Pancreas (tissue), 10 donors: ENCODE measurements around the gene SYNPO2. TPM values are rescaled to one million over a fixed set of nuclear protein-coding genes. Genes with fewer than 3 reads are reported as not detected.

Experiments
- ATAC-seq, 4 donors: fragments of 200-7000 bp; cut with Tn5 transposase; one replicate each; pipeline versions ENCODE4 v1.8.0 to v1.9.1; 2020; ENCODE audit warnings: mild to moderate bottlenecking in 4 of 4, moderate library complexity in 4 of 4
- DNase-seq, 6 donors: peaks; one replicate each; pipeline ENCODE4 v3.0.0-alpha.2; 2020
- FAIRE-seq: peaks from 2 replicates; lab custom pipeline; 2012; peaks lifted over from hg19 to GRCh38; lab: Jason Lieb, UNC
- H3K27ac ChIP-seq, 4 donors: fragments of 200-600 bp; sonication (generic); 1 replicate in 3 of 4; 2 replicates in 1 of 4; pipeline versions ENCODE4 v1.5.0 to v1.8.0; 2020
- H3K27me3 ChIP-seq, 4 donors: fragments of 200-600 bp; one replicate each; pipeline ENCODE4 v1.8.0; 2021
- H3K36me3 ChIP-seq, 3 donors: fragments of 200-600 bp; sonication (generic) in 1 of 3; one replicate each; pipeline versions ENCODE4 v1.5.0 to v1.8.0; 2020 to 2021
- H3K4me1 ChIP-seq, 3 donors: fragments of 200-600 bp; one replicate each; pipeline ENCODE4 v1.8.0; 2021
- H3K4me3 ChIP-seq, 4 donors: fragments of 200-600 bp; sonication (generic) in 2 of 4; one replicate each; pipeline versions ENCODE4 v1.5.0 to v1.8.0; 2020 to 2021
- H3K9me3 ChIP-seq, 4 donors: fragments of 200-600 bp; one replicate each; pipeline ENCODE4 v1.8.0; 2021
- WGBS, 2 donors: extraction: QIAGEN DNeasy Blood & Tissue Kit; methylation state at CpG; one replicate each; pipeline ENCODE4 v1.1.7; 2013; 5-methylcytosine and 5-hydroxymethylcytosine counted together
- intact Hi-C, 3 donors: fragments of 100-400 bp; cut with DNase I; formaldehyde crosslinking; loops; one replicate each; pipeline versions ENCODE4 v1.11.1 to v1.14.2; 2022
- polyA plus RNA-seq, 2 donors: library from polyadenylated mRNA; stranded (reverse); fragments of 200-250 nt; gene quantifications; one replicate each; pipeline ENCODE4 v1.2.3, GENCODE V29; 2013
- total RNA-seq, 6 donors: library from RNA; stranded (reverse); fragmentation: NEBNext Ultra II Directional in 4 of 6; extraction: Animal tissue kit (Norgen Biotek cat#: 25700) in 4 of 6; gene quantifications; one replicate each; pipeline versions ENCODE4 v1.2.1 to v1.2.4, GENCODE V29; 2021 to 2023
- TF ChIP-seq, protein P1 (sequence below), 4 donors: fragments of 200-600 bp; sonication (generic) in 3 of 4; IDR thresholded peaks; one replicate each; pipeline versions ENCODE4 v1.5.0 to v1.8.0; 2021; ENCODE audit warnings: antibody characterized with exemption in 4 of 4
- donor health status: healthy with polysubstance abuse.
- donor health status: DM: no; HTN: no; CAD: no; lungs with moderate emphysema.
- donor health status: DM: no; HTN: no; CAD: no.
- donor health status: control.
- donor health status: control.
- donor health status: Bipolar disorder and iron deficiency.
- donor health status: DM: yes; HTN: yes; CAD: no.
- donor health status: DM: no; HTN: no; CAD: no.
- donor health status: DM: no; HTN: no; CAD: no.
- donor health status: DM: yes; HTN: yes; CAD: no.

SYNPO2 gene
- total and polyA plus RNA-seq, 8 donors = 2.1 to 10.9 (median 4.1) TPM

DNA sequence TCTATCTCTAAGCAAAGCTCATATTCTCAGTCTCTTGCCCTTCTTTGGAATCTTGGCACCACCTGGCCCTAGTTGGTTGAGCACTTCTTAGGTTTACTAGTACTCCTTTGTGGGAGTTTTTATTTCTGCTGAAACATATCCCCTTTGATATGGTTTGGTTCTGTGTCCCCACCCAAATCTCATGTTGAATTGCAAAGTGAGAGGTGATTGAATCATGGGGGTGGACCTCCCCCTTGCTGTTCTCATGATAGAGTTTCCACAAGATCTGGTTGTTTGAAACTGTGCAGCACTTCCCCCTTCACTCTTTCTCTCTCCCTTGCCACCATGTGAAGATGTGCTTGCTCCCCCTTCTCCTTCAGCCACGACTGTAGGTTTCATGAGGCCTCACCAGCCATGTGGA is 22.2 kb upstream of the SYNPO2 start:
- FAIRE-seq (no peak), DNase-seq (no peak), ATAC-seq (no peak)
- Histone ChIP-seq H3K27ac (no peak overlapping the region), H3K36me3 (no peaks in the 10 kb centered on the region), H3K4me1 (no peaks in the 10 kb centered on the region), H3K9me3 (no peaks in the 10 kb centered on the region), H3K4me3 (no peak overlapping the region), H3K27me3 (no peaks in the 10 kb centered on the region)
- 76 to 90% methylated on average over 1 of the region's 1 CpG for WGBS, 2 donors
- intact Hi-C loops = loop anchor here in 1 of 3 donors (10.0 kb wide), 1 partner anchor 102 kb away; no protein-coding TSS in a partner anchor
- TF ChIP-seq, protein P1, sequence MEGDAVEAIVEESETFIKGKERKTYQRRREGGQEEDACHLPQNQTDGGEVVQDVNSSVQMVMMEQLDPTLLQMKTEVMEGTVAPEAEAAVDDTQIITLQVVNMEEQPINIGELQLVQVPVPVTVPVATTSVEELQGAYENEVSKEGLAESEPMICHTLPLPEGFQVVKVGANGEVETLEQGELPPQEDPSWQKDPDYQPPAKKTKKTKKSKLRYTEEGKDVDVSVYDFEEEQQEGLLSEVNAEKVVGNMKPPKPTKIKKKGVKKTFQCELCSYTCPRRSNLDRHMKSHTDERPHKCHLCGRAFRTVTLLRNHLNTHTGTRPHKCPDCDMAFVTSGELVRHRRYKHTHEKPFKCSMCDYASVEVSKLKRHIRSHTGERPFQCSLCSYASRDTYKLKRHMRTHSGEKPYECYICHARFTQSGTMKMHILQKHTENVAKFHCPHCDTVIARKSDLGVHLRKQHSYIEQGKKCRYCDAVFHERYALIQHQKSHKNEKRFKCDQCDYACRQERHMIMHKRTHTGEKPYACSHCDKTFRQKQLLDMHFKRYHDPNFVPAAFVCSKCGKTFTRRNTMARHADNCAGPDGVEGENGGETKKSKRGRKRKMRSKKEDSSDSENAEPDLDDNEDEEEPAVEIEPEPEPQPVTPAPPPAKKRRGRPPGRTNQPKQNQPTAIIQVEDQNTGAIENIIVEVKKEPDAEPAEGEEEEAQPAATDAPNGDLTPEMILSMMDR (IDR thresholded peaks at IDR 0.05) = no peak

DNA sequence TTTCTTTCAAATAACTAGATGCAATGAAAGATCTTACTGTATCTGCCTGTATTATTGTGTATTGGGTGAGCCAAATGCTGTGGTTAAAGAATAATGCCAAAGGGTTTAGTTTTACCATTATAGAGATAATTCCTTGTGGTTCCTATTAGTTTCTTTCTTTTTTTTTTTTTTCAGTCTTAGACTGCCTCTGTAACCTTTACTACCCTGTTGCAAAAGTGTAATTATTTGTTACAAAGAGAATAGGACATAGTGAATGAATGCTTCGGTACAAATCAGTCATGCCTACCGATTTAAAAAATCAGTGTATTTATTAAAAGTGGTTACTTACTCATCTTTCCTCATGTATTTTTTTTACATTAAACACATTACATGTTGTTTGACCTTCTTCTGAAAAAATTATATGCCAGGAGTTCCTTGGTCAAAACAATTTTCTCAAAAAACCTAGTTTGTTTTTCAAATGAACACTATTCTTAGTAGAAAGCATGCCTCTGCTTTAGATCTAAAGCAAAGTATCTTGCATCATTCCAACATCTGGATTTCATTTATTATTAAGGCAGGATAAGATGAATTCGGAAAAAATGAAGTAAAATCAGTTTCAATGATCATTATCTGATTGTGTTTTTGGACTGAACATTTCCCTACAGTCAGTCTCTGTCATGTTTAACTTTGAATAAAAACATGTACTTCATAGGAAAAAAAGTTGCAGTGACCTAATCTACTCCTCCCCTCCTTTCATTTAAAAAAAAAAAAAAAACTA is 21.2 kb upstream of the SYNPO2 start:
- no peaks in the 10 kb centered on the region for H3K9me3 ChIP-seq
- H3K27ac ChIP-seq = no peak overlapping the region
- ATAC-seq = no peak
- no peaks in the 10 kb centered on the region for H3K27me3 ChIP-seq
- no peak for DNase-seq
- intact Hi-C loops = loop anchor here in 1 of 3 donors (10.0 kb wide), 1 partner anchor 103 kb away; no protein-coding TSS in a partner anchor
- TF ChIP-seq, protein P1 (IDR thresholded peaks at IDR 0.05) = no peak
- FAIRE-seq = no peak
- no peak overlapping the region for H3K4me3 ChIP-seq
- no peaks in the 10 kb centered on the region for H3K36me3 ChIP-seq
- WGBS, 2 donors = 71 to 84% methylated on average over 3 of the region's 3 CpGs
- H3K4me1 ChIP-seq = no peaks in the 10 kb centered on the region

DNA sequence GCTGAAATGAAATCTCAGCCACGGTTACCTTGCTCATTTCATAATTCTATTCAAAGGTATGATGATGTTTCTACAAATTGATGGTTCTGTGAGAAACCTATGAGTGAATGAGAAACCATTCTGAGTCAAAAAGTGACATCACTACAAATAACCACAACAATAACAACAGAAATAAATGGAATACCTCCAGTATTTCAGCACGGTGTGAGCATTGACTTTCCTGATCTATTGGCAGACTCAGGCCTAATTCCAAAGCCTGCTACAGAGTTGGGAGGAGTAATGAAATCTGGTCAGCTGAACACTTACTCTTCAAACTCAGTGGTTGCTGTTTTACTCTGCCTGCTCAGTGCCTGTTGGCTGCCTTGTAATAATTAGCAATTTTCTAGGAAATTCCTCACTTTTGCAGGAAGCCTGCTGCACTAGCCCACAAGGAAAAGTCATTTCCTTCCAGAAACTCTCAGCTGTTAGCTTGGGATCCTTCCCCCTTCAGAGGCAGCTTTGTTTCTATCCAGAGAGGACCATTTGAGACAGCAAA is 18.8 kb upstream of the SYNPO2 start:
- no peaks in the 10 kb centered on the region for H3K9me3 ChIP-seq
- intact Hi-C loops = loop anchor here in 2 of 3 donors (10.0 kb wide), 1 partner anchor 105 kb away; no protein-coding TSS in a partner anchor
- TF ChIP-seq, protein P1 (IDR thresholded peaks at IDR 0.05) = no peak
- DNase-seq (no peak), FAIRE-seq (no peak), ATAC-seq (no peak)
- H3K4me3 ChIP-seq = no peak overlapping the region
- no peaks in the 10 kb centered on the region for H3K36me3 ChIP-seq
- H3K27ac ChIP-seq = no peak overlapping the region
- WGBS, 2 donors = 58 to 60% methylated on average over 2 of the region's 2 CpGs
- peaks cover 0 to 3% (median 0%) of the 10 kb centered on the region in 4 donors for H3K27me3 ChIP-seq
- H3K4me1 ChIP-seq = no peaks in the 10 kb centered on the region

DNA sequence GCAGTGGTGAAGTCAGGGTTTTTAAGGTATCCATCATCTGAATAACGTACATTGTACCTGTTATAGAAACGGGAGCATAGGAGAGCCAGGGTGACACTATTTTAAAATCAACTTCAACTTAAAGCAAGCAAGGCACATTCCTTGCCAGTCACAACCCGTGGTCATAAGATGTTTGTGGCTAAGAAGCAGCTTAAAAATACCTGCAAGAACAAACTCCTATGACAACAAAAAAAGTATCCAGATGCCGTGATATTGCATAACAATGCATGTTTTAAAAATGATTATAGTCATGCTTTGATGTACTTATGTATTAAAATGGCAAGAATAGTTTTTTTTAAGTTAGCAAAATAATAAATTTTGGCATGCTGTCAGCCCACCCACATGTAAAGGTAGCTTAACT is 16.5 kb upstream of the SYNPO2 start:
- DNase-seq (no peak), FAIRE-seq (no peak), ATAC-seq (no peak)
- TF ChIP-seq, protein P1 (IDR thresholded peaks at IDR 0.05) = no peak
- H3K27ac ChIP-seq = no peak overlapping the region
- H3K4me3 ChIP-seq = no peak overlapping the region
- H3K36me3 ChIP-seq = no peaks in the 10 kb centered on the region
- WGBS, 2 donors = 71 to 83% methylated on average over 4 of the region's 4 CpGs
- no peaks in the 10 kb centered on the region for H3K9me3 ChIP-seq
- intact Hi-C loops = loop anchor here in 1 of 3 donors (10.0 kb wide), 1 partner anchor 107 kb away; no protein-coding TSS in a partner anchor
- H3K27me3 ChIP-seq = peaks cover 0 to 3% (median 0%) of the 10 kb centered on the region in 4 donors
- no peaks in the 10 kb centered on the region for H3K4me1 ChIP-seq
